Mesendoderm (in vitro differentiated cells): ENCODE data around the gene NEXN.

ENCODE experiments used
- DNase-seq: peaks from one replicate; pipeline ENCODE4 v3.0.0; 2013
- H2AK5ac ChIP-seq: 2 replicates; pipeline ENCODE4 v1.6.1; 2013; ENCODE audit warnings: low read length, inconsistent platforms
- H2BK120ac ChIP-seq: 2 replicates; pipeline ENCODE4 v1.6.1; 2013; ENCODE audit warnings: low read depth, mild to moderate bottlenecking, low read length, moderate library complexity, mixed read lengths
- H2BK15ac ChIP-seq: replicated peaks from 2 replicates; pipeline ENCODE4 v1.6.1; 2013; ENCODE audit warnings: low read depth, mild to moderate bottlenecking, moderate library complexity
- H2BK5ac ChIP-seq: 2 replicates; pipeline ENCODE4 v1.6.1; 2013; ENCODE audit warnings: low read length, inconsistent platforms
- H3K18ac ChIP-seq: 2 replicates; pipeline ENCODE4 v1.6.1; 2013; ENCODE audit warnings: mild to moderate bottlenecking, low read length, mixed read lengths
- H3K23ac ChIP-seq: one replicate; pipeline ENCODE4 v1.6.1; 2013; ENCODE audit warnings: low read length
- H3K27ac ChIP-seq: 2 replicates; pipeline ENCODE4 v1.5.1; 2013; ENCODE audit warnings: low read depth, mild to moderate bottlenecking, inconsistent platforms, low read length, moderate library complexity
- H3K27me3 ChIP-seq: 2 replicates; pipeline ENCODE4 v1.6.1; 2013; ENCODE audit warnings: low read length, control low read depth, mild to moderate bottlenecking, inconsistent platforms; ENCODE audit not compliant: insufficient read depth, poor library complexity
- H3K36me3 ChIP-seq: 2 replicates; pipeline ENCODE4 v1.6.1; 2013; ENCODE audit warnings: low read length, inconsistent platforms; ENCODE audit not compliant: control insufficient read depth, insufficient read depth
- H3K4ac ChIP-seq: one replicate; pipeline ENCODE4 v1.6.1; 2013; ENCODE audit warnings: low read depth, mild to moderate bottlenecking, low read length, moderate library complexity
- H3K4me1 ChIP-seq: 2 replicates; pipeline ENCODE4 v1.6.1; 2013; ENCODE audit warnings: low read depth, low read length, inconsistent platforms; ENCODE audit not compliant: control insufficient read depth
- H3K4me2 ChIP-seq: 2 replicates; pipeline ENCODE4 v1.6.1; 2013; ENCODE audit warnings: low read length
- H3K4me3 ChIP-seq: 2 replicates; pipeline ENCODE4 v1.5.1; 2013; ENCODE audit warnings: mild to moderate bottlenecking, low read length
- H3K56ac ChIP-seq: one replicate; pipeline ENCODE4 v1.6.1; 2013; ENCODE audit warnings: low read length
- H3K79me1 ChIP-seq: 2 replicates; pipeline ENCODE4 v1.6.1; 2013; ENCODE audit warnings: low read length, inconsistent platforms
- H3K79me2 ChIP-seq: 2 replicates; pipeline ENCODE4 v1.6.1; 2013; ENCODE audit warnings: mild to moderate bottlenecking, low read length; ENCODE audit not compliant: control insufficient read depth, insufficient read depth
- H3K9ac ChIP-seq: 2 replicates; pipeline ENCODE4 v1.6.1; 2013; ENCODE audit warnings: low read length, inconsistent platforms
- H4K5ac ChIP-seq: one replicate; pipeline ENCODE4 v1.6.1; 2013; ENCODE audit warnings: low read length
- H4K8ac ChIP-seq: one replicate; pipeline ENCODE4 v1.6.1; 2013; ENCODE audit warnings: low read depth, mild to moderate bottlenecking, control low read depth, low read length, moderate library complexity
- WGBS: extraction: QIAGEN DNeasy Blood & Tissue Kit; methylation state at CpG from one replicate; pipeline ENCODE4 v1.1.7; 2013; ENCODE audit warnings: low lambda C conversion rate, missing lambda C conversion rate; ENCODE audit not compliant: insufficient coverage; ENCODE audit errors: extremely low coverage; 5-methylcytosine and 5-hydroxymethylcytosine counted together

The NEXN gene

DNA sequence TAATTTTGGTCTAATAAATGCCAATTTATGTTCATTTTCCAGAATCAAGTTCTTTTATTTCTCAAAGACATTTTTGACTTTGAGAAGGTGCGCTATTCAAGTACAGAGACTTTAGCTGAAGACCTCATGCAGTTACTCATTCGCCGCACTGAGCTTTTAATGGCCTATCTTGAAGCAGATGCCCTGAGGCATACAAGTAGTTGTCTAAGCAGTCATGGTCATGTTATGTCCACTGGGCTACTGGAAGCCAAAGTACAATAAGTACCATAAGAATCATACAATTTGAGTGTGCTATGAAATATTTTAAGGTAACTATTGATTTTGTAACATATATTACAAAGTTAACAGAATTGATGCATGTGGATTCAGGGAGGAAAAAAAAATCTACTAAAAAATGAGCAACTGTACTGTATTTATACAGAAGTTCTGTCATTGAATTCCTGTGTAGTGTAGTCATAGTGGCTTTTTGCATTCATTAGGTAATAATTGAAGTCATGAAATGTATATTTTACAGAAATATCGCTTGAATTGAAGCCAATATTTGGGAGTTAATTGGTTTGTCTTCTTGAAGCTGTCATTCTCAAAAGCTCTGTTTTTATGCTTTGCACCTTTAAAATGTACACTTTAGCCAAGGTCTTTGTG lies 13.5 kb upstream of the NEXN start:
- Histone ChIP-seq H2BK5ac (no peak overlapping the region), H3K4me3 (no peak overlapping the region), H3K23ac (no peak overlapping the region), H2AK5ac (no peak overlapping the region), H3K4me2 (no peak overlapping the region), H3K79me2 (no peaks in the 10 kb centered on the region), H3K4ac (no peak overlapping the region), H3K56ac (no peak overlapping the region), H3K18ac (no peak overlapping the region), H4K8ac (no peak overlapping the region), H3K27ac (no peak overlapping the region), H2BK15ac (no peak overlapping the region), H3K4me1 (no peaks in the 10 kb centered on the region), H3K9ac (no peak overlapping the region), H3K79me1 (no peaks in the 10 kb centered on the region), H3K36me3 (no peaks in the 10 kb centered on the region), H3K27me3 (no peaks in the 10 kb centered on the region), H2BK120ac (no peak overlapping the region), H4K5ac (no peak overlapping the region)
- DNase-seq = peak; percentile 10
- WGBS = no CpG with 5 or more reads among the region's 4 CpGs

DNA sequence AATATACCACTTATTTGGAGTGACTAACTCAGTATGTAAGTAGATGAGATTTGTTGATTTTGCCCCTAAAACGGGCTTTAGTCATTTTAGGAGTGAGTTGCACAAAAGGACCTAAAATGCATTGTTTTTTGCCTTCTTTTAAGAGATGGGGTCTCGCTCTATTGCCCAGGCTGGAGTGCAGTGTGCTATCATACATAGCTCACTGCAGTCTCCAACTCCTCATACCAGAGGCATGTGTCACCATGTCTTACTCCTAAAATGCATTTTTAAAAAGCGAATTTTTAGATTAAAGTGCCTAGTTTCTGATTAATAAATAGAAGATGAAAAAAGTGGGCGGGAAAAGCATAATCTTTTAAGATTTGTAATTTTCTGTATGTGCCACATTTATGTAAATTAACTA lies 11.5 kb upstream of the NEXN start:
- H3K18ac ChIP-seq = no peak overlapping the region
- H3K79me1 ChIP-seq = no peaks in the 10 kb centered on the region
- no peak overlapping the region for H2AK5ac ChIP-seq
- no peaks in the 10 kb centered on the region for H3K27me3 ChIP-seq
- no peak overlapping the region for H3K27ac ChIP-seq
- no peaks in the 10 kb centered on the region for H3K79me2 ChIP-seq
- H3K23ac ChIP-seq = no peak overlapping the region
- no peak overlapping the region for H2BK120ac ChIP-seq
- no peak overlapping the region for H4K8ac ChIP-seq
- no peak overlapping the region for H3K4me3 ChIP-seq
- H3K56ac ChIP-seq = no peak overlapping the region
- H3K4me2 ChIP-seq = no peak overlapping the region
- H3K36me3 ChIP-seq = no peaks in the 10 kb centered on the region
- no peak overlapping the region for H4K5ac ChIP-seq
- no peak for DNase-seq
- 100% methylated on average over 2 of the region's 4 CpGs for WGBS
- no peak overlapping the region for H2BK5ac ChIP-seq
- no peak overlapping the region for H3K4ac ChIP-seq
- H3K9ac ChIP-seq = no peak overlapping the region
- H3K4me1 ChIP-seq = no peaks in the 10 kb centered on the region
- no peak overlapping the region for H2BK15ac ChIP-seq

DNA sequence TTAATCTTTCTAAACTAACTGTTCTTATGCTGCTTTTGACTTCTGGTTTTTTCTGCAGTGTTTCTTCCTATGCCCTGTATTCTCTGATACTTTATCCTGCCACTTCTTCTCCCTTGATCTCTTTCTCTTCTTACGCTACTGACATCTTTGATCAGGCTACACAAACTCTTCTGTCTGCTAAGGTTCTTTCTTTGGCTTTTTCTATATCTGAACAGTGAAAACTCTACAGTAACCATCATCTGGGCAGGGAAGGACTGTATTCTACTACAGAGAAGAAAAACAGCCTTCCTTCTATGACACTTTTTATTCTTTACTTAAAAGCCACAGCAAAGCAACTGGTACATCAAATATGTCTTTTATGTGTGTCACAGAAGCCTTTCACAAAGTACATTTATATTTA lies 7.4 kb upstream of the NEXN start:
- Histone ChIP-seq H3K27ac (no peak overlapping the region), H3K79me2 (no peaks in the 10 kb centered on the region), H3K4me2 (no peak overlapping the region), H3K79me1 (no peaks in the 10 kb centered on the region), H3K56ac (no peak overlapping the region), H4K8ac (no peak overlapping the region), H3K18ac (no peak overlapping the region), H3K23ac (no peak overlapping the region), H3K36me3 (no peaks in the 10 kb centered on the region), H3K4ac (no peak overlapping the region), H2BK15ac (no peak overlapping the region), H2AK5ac (no peak overlapping the region), H2BK120ac (no peak overlapping the region), H2BK5ac (no peak overlapping the region), H3K9ac (no peak overlapping the region), H3K4me1 (no peaks in the 10 kb centered on the region), H3K4me3 (no peak overlapping the region), H3K27me3 (no peaks in the 10 kb centered on the region), H4K5ac (no peak overlapping the region)
- WGBS = no CpG with 5 or more reads among the region's 1 CpG
- DNase-seq = no peak

DNA sequence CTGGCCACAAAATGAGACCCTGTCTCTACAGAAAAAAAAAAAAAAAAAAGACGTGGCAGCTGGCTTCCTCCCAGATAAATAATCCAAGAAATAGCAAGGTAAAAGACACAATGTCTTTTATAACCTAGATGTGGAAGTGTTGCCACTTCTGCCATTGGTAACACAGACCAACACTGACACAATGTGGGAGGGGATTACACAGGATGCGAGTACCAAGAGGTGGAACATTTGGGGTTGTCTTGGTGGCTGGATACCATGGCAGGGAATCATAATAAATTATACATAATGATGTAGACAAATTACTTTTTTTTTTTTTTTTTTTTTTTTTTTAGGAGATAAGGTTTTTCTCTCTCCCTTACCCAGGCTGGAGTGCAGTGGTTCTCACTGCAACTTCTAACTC lies 6.0 kb upstream of the NEXN start:
- no peak overlapping the region for H2BK5ac ChIP-seq
- H3K4ac ChIP-seq = no peak overlapping the region
- WGBS = no CpG with 5 or more reads among the region's 2 CpGs

DNA sequence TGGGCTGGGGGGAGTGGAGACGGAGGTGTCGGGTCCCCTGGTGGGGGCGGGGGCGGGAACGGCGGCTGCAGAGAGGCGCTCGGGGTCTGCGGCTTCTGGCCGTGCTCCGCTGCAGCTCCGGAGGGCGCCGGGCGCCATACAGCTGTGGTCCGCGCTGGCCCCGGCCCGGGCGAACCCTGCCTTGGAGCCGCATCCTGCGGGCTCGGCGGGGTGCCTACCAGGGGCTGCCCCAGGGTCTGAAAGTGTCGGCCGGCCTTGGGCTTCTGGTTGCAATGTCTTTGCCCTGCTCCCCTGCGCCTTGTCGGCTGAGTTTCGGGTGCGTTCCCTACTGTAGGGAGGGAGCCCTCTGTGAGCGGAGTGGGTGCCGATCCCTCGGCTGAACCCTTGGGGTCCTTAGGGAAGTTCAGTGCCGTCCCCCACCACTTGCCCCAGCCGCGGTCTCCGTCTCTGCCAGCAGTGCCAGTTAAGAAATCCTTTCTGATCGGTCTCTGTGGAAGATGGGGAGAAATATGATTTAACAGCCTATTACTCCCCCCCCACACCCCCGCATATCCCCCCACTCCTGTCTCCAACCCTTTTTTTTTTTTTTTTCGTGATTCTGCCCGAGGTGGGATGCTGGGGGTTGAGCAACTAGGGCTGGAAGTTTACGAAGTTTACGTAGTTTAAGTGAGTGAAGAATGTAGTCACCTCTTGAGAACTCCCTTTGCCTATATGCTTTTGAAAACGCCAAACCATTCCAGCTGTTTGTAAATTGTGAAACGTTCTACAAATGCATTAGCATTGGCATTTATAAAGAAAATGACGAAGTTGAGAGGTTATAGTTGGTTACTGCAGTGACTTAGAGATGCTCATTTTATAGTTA lies 588 bp downstream of the NEXN start:
- H4K8ac ChIP-seq = peak overlapping the region; percentile 91
- H3K18ac ChIP-seq = peak overlapping the region; percentile 95
- H2BK120ac ChIP-seq = peak overlapping the region; percentile 78
- WGBS = no CpG with 5 or more reads among the region's 46 CpGs
- no peaks in the 10 kb centered on the region for H3K4me1 ChIP-seq
- H3K56ac ChIP-seq = peak overlapping the region; percentile 94
- H3K4ac ChIP-seq = peak overlapping the region; percentile 72
- H3K4me2 ChIP-seq = peak overlapping the region; percentile 83
- peaks cover 1% of the 10 kb centered on the region for H3K79me1 ChIP-seq
- peak overlapping the region; percentile 80 for H2BK5ac ChIP-seq
- no peaks in the 10 kb centered on the region for H3K79me2 ChIP-seq
- peak overlapping the region; percentile 93 for H3K9ac ChIP-seq
- DNase-seq = peak; percentile 76
- H3K27me3 ChIP-seq = no peaks in the 10 kb centered on the region
- H4K5ac ChIP-seq = no peak overlapping the region
- no peak overlapping the region for H2AK5ac ChIP-seq
- peak overlapping the region; percentile 39 for H3K23ac ChIP-seq
- peak overlapping the region; percentile 82 for H3K4me3 ChIP-seq
- H3K27ac ChIP-seq = peak overlapping the region; percentile 95
- no peaks in the 10 kb centered on the region for H3K36me3 ChIP-seq
- peak overlapping the region; percentile 0 for H2BK15ac ChIP-seq

More for the DNA sequence above, 6.0 kb upstream of the NEXN start:
- no peak for DNase-seq
- Histone ChIP-seq H3K4me2 (no peak overlapping the region), H3K23ac (no peak overlapping the region), H3K79me1 (no peaks in the 10 kb centered on the region), H3K27me3 (no peaks in the 10 kb centered on the region), H3K56ac (no peak overlapping the region), H2BK15ac (no peak overlapping the region), H3K18ac (no peak overlapping the region), H4K8ac (no peak overlapping the region), H4K5ac (no peak overlapping the region), H2BK120ac (no peak overlapping the region), H3K9ac (no peak overlapping the region), H3K79me2 (no peaks in the 10 kb centered on the region), H2AK5ac (no peak overlapping the region), H3K4me3 (no peak overlapping the region), H3K36me3 (no peaks in the 10 kb centered on the region), H3K4me1 (no peaks in the 10 kb centered on the region), H3K27ac (no peak overlapping the region)
